ENCODE data around the gene PGS1.

PGS1 gene

DNA sequence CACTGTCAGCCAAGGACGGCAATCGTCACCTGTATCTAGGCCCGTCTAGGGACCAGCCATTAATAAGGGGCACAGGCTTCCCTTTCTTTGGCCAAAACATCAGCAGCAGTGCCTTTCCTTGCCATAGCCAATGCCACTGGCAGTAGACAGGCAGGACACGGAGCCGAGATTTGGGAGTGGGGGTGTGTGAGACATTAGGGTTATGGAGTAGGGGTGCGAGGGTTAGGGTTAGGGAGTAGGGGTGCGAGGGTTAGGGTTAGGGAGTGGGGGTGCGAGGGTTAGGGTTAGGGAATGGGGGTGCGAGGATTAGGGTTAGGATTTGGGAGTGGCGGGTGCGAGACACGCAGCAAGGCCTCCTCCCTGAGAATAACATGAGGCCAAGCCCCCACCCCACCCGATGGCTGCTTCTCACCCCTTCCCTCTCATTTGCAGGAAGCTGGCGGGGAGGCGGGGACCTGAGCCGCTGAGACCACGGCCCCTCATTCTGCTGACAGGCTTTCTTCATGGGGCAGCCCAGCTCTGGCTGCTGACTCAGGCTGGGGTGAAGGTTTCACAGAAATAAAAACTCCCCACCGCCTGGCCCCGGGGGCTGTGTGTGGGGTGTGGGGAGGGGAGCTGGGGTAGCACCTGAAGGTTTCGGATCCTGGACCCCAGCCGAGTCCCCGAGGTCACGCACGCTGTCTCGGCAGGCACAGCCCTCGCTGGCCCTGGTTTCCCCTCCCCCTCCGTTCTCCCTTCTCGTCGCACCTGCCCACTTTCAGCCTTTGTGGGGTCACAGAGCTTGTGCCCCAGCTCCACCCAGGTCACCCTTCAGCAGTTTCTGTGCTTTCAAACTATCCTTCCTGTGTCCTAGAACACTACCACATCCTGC, 93.8 kb downstream of the PGS1 start:
- DNase-seq: no peak

DNA sequence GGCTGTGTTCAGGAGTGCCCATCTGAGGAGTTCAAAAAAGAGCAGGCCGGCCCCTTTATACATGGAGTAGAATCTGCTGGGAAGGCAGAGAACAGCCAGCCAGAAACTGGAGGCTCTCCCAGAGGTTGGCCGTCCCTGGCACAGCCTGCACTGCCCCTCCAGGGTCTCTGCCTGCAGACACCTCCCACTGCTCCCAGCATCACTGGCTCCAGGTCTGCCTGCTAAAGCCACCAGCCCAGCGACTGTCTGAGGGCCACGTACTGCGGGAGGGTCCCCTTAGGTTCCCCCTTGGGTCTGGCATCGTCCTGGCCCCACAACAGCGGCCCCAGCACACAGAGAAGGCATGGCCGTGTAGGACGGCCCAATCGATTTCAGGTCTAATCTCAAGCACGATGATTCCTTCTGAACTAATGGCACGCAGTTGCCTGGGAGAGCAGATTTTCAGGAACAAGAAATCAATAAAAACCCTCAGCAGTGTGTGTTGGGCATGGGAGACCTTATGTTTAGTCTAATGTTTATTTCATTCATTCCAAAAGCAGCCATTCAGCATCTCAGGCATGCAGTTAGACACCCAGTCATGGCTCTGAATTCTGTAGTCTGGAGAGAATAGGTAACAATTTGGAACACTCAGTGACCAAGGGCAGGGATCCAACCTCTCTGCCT, 95.6 kb downstream of the PGS1 start:
- DNase-seq: no peak
